ENCODE results near the gene ATXN7L3.

GRCh38 chr17:44220213-44221083 lies 20.8 kb upstream of the ATXN7L3 start:
- TF ChIP-seq CTCF (IDR thresholded peaks at IDR 0.05) (no peak), POLR2A (IDR thresholded peaks at IDR 0.05) (no peak)

Data from uterus (tissue), 2 donors.